Kidney epithelial cell (primary cell): ENCODE results near the gene ZMYND19. TPM values are rescaled to one million over a fixed set of nuclear protein-coding genes. Genes with fewer than 3 reads are reported as not detected.
"Not testable (repeated sequence)": the region's sequence is repeated elsewhere in the genome, so short reads cannot be mapped to it uniquely, and the experiment has no call there.

Experiments
- DNase-seq: peaks from one replicate; pipeline ENCODE4 v3.0.0-alpha.2; 2010; ENCODE audit warnings: low read depth
- H3K27me3 ChIP-seq: 2 replicates; pipeline ENCODE4 v1.6.0; 2011; ENCODE audit warnings: low read length; ENCODE audit not compliant: control insufficient read depth, insufficient read depth
- H3K36me3 ChIP-seq: 2 replicates; pipeline ENCODE4 v1.5.1; 2011; ENCODE audit warnings: low read length; ENCODE audit not compliant: control insufficient read depth, insufficient read depth
- H3K4me3 ChIP-seq: 2 replicates; pipeline ENCODE4 v1.5.1; 2011; ENCODE audit warnings: low read depth, mild to moderate bottlenecking, control low read depth, low read length
- total RNA-seq: library from RNA; depleted of rRNA; stranded (reverse); fragments of >200 nt; gene quantifications from 2 replicates; pipeline ENCODE4 v1.2.3, GENCODE V29; 2015
- TF ChIP-seq, protein P1 (sequence below): IDR thresholded peaks from 2 replicates; pipeline ENCODE4 v1.5.1; 2011; ENCODE audit warnings: mild to moderate bottlenecking, moderate library complexity, low read length, control low read depth, inconsistent platforms; ENCODE audit not compliant: insufficient read depth, poor library complexity, severe bottlenecking

ZMYND19 gene
- total RNA-seq, 1 donor from 2014 or later, result 27.1 TPM

DNA sequence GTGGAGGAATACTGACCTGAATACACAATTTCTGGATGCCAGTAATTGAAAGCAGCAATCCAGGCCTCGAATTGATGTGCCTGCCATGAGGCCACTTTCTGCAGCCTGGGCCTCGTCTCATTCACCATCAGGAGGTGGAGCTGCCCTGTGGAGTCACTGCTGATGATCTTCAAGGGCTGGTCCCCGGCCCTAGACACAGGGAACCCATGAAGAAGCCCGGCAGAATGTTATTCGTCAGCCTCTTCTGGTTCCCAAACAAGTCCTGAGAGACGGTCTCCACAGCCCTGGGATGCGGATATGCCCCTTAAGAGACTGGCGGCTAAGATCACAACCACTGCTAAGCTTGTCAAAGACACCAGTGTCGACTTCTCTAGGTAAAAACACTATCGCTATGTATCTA is 16.1 kb downstream of the ZMYND19 start:
- no peak for DNase-seq
- peaks cover 1% of the 10 kb centered on the region for H3K36me3 ChIP-seq
- no peaks in the 10 kb centered on the region for H3K27me3 ChIP-seq
- TF ChIP-seq, protein P1, sequence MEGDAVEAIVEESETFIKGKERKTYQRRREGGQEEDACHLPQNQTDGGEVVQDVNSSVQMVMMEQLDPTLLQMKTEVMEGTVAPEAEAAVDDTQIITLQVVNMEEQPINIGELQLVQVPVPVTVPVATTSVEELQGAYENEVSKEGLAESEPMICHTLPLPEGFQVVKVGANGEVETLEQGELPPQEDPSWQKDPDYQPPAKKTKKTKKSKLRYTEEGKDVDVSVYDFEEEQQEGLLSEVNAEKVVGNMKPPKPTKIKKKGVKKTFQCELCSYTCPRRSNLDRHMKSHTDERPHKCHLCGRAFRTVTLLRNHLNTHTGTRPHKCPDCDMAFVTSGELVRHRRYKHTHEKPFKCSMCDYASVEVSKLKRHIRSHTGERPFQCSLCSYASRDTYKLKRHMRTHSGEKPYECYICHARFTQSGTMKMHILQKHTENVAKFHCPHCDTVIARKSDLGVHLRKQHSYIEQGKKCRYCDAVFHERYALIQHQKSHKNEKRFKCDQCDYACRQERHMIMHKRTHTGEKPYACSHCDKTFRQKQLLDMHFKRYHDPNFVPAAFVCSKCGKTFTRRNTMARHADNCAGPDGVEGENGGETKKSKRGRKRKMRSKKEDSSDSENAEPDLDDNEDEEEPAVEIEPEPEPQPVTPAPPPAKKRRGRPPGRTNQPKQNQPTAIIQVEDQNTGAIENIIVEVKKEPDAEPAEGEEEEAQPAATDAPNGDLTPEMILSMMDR, result no peak
- H3K4me3 ChIP-seq, result no peak overlapping the region

DNA sequence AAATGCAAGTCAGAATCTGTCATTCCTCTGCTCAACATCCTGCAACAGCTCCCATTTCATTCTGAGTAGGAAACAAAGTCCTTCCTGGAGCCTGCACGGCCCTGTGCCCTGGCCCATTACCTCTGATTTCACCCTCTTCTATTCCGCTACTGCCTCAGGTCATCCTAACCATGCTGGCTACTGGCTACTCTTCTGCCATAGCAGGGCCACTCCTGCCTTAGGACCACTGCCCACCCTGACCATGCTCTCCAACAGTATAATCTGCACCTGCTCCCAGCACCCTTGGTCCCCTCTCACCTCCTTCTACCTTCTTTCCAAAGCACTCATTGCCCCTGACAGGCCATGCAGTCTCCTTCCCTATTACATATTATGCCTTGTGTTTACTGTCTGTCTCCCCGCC is 19.7 kb downstream of the ZMYND19 start:
- Histone ChIP-seq H3K36me3 (no peaks in the 10 kb centered on the region), H3K4me3 (no peak overlapping the region), H3K27me3 (no peaks in the 10 kb centered on the region)
- TF ChIP-seq, protein P1, result no peak
- DNase-seq, result no peak

DNA sequence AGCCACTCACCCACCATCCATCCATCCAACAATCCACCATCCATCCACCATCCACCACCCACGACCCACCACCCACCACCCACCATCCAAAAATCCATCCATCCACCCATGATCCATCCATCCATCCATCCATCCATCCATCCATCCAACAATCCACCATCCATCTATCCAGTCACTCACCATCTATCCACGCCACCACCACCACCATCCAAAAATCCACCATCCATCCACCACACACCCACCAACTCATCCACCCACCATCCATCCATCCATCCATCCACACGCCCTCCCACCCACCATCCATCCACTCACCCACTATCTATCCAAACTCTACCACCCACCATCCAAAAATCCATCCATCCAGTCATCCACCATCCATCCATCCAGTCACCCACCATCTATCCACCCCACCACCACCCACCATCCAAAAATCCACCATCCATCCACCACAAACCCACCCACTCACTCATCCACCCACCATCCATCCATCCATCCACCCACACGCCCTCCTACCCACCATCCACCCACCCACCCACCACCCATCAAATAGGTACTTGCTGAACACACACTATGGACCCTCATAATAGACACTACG is 20.6 kb downstream of the ZMYND19 start:
- TF ChIP-seq, protein P1, result no peak
- no peaks in the 10 kb centered on the region for H3K27me3 ChIP-seq
- no peak for DNase-seq
- H3K4me3 ChIP-seq, result no peak overlapping the region
- no peaks in the 10 kb centered on the region for H3K36me3 ChIP-seq

DNA sequence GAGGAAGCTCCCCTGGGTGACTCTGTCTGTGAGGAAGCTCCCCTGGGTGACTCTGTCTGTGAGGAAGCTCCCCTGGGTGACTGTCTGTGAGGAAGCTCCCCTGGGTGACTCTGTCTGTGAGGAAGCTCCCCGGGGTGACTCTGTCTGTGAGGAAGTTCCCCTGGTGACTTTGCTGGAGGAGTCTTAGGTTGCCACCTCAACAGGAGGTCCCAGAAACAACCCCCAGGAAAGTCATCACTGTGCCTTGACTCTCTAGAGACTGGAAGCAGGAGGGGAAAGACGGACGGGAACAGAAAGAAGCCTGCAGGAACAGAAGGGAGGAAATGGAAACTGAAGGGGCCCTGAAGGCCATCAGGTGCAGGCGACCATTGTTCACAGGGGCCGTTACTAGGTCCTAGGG is 21.9 kb downstream of the ZMYND19 start:
- DNase-seq, H3K36me3 ChIP-seq: not testable (repeated sequence)

DNA sequence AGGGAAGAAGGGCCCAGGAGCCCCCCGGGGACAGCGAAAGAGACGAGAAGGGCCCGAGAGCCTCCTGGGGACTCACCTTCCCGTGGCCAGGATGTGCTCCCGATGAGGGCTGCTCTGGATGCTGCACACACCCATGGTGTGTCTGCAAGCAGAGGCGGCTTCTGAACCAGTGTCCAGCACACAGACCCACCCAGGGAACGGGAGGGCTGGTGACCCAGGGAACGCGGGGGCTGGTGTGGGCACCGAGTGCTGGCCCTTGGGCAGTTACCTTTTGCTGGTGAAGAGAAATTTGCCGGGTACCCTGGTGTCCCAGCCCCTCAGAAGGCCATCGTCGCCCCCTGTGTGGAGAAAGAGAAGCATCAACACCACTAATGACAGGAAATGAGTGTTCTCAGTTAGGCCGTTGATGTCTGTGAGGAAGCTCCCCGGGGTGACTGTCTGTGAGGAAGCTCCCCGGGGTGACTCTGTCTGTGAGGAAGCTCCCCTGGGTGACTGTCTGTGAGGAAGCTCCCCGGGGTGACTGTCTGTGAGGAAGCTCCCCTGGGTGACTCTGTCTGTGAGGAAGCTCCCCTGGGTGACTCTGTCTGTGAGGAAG is 25.4 kb downstream of the ZMYND19 start:
- Histone ChIP-seq H3K27me3 (no peaks in the 10 kb centered on the region), H3K4me3 (no peak overlapping the region), H3K36me3 (no peaks in the 10 kb centered on the region)
- TF ChIP-seq, protein P1, result no peak
- DNase-seq, result no peak

More for the DNA sequence above, 21.9 kb downstream of the ZMYND19 start:
- H3K27me3 ChIP-seq, H3K4me3 ChIP-seq: not testable (repeated sequence)

DNA sequence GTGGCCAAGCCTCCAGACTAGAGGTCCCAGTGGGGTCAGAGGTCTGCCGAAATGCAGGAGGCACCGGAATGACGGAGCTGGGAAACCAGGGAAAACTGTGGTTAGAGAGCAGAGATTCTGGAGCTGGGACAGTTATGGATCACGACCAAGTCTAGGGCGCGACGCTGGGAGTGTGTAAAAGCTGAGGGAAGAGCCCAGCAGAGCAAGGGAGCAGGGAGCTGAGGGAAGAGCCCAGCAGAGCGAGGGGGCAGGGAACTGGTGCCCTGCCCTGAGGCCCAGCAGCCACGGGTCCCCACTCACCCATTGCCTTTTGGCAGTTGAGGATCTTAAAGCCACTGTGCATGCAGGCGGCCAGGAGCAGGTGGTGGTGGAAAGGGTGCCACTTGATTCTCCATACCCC is 26.2 kb downstream of the ZMYND19 start:
- DNase-seq, result no peak
- H3K4me3 ChIP-seq, result no peak overlapping the region
- H3K27me3 ChIP-seq, result no peaks in the 10 kb centered on the region
- H3K36me3 ChIP-seq, result no peaks in the 10 kb centered on the region
- TF ChIP-seq, protein P1, result no peak
